Endothelial cell of umbilical vein (primary cell): ENCODE data around the gene LMAN2.

ENCODE experiments used
- EZH2 ChIP-seq: IDR thresholded peaks from 2 replicates; pipeline ENCODE4 v1.6.1; 2012; ENCODE audit warnings: borderline replicate concordance, low read depth, mild to moderate bottlenecking, moderate library complexity, low read length, inconsistent platforms; ENCODE audit not compliant: severe bottlenecking
- FOS ChIP-seq: IDR thresholded peaks from 2 replicates; pipeline ENCODE4 v1.6.1; 2011; ENCODE audit warnings: mild to moderate bottlenecking, low read length, moderate library complexity, borderline replicate concordance; ENCODE audit not compliant: insufficient read depth
- POLR2A ChIP-seq: IDR thresholded peaks from 2 replicates; pipeline ENCODE4 v1.6.1; 2012; ENCODE audit warnings: low read depth, mild to moderate bottlenecking, control low read depth, low read length
- POLR2AphosphoS5 ChIP-seq: IDR thresholded peaks from 2 replicates; pipeline ENCODE4 v1.6.1; 2012; ENCODE audit warnings: low read depth, mild to moderate bottlenecking, control low read depth, low read length, moderate library complexity; ENCODE audit not compliant: insufficient read depth
- TF ChIP-seq, protein P1 (sequence below), 2 donors: IDR thresholded peaks; 1 replicate in 1 of 2; 2 replicates in 1 of 2; pipeline ENCODE4 v1.5.1; 2011; ENCODE audit warnings: low read length in 2 of 2, mild to moderate bottlenecking in 2 of 2, moderate library complexity in 2 of 2, control low read depth in 1 of 2, inconsistent platforms in 1 of 2, low read depth in 1 of 2; ENCODE audit not compliant: insufficient read depth in 1 of 2; ENCODE audit errors: extremely low read depth in 1 of 2

DNA sequence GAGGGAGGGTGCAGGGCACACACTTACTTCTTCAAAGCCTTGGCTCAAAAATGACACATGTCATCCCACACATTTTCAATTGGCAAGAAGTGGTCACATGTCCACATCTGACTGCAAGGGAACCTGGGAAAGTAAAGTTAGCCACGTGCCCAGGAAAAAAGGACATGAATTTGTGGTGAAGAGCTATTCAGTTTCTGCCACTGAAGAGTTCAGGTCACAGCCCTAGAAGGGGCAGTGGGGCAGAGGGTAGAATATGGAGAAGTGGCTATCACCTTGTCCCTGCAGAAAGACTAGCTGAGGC is 4.3 kb upstream of the LMAN2 start:
- TF ChIP-seq, protein P1, sequence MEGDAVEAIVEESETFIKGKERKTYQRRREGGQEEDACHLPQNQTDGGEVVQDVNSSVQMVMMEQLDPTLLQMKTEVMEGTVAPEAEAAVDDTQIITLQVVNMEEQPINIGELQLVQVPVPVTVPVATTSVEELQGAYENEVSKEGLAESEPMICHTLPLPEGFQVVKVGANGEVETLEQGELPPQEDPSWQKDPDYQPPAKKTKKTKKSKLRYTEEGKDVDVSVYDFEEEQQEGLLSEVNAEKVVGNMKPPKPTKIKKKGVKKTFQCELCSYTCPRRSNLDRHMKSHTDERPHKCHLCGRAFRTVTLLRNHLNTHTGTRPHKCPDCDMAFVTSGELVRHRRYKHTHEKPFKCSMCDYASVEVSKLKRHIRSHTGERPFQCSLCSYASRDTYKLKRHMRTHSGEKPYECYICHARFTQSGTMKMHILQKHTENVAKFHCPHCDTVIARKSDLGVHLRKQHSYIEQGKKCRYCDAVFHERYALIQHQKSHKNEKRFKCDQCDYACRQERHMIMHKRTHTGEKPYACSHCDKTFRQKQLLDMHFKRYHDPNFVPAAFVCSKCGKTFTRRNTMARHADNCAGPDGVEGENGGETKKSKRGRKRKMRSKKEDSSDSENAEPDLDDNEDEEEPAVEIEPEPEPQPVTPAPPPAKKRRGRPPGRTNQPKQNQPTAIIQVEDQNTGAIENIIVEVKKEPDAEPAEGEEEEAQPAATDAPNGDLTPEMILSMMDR (IDR thresholded peaks at IDR 0.05; ENCODE audit: extremely low read depth in 1 of 2, insufficient read depth in 1 of 2, low read depth in 1 of 2, low read length in 2 of 2) = no peak
- TF ChIP-seq EZH2 (no peak), POLR2A (no peak), FOS (no peak), POLR2AphosphoS5 (no peak)
